Measurements from ENCODE around the gene ARHGAP23. TPM values are rescaled to one million over a fixed set of nuclear protein-coding genes. Genes with fewer than 3 reads are reported as not detected.
A peak's percentile ranks its signal among the peaks of the same experiment; 100 is the strongest.

ARHGAP23 gene
- total and polyA plus RNA-seq, 8 donors: 27.7 to 51.0 (median 39.7) TPM

- H3K4me1 ChIP-seq: peaks cover 12 to 29% of the 10 kb centered on the region in 2 donors
- H3K27ac ChIP-seq: peak overlapping the region; percentile 74 to 88
- H3K4me3 ChIP-seq: peak overlapping the region; percentile 31 to 32
- no peaks in the 10 kb centered on the region for H3K9me3 ChIP-seq
- no peak for TF ChIP-seq CTCF (IDR thresholded peaks at IDR 0.05)
- no peaks in the 10 kb centered on the region for H3K27me3 ChIP-seq
- peaks cover 0 to 58% of the 10 kb centered on the region in 2 donors for H3K36me3 ChIP-seq
- DNase-seq (peak; percentile 67 to 92 (median 84)), ATAC-seq (peak; percentile 94)
- intact Hi-C loops (cut with DNase I): no loop called here
These were observed 36.6 kb downstream of the ARHGAP23 start for GRCh38 chr17:38464723-38465390.

- TF ChIP-seq CTCF (IDR thresholded peaks at IDR 0.05): no peak
- peaks cover 0 to 53% of the 10 kb centered on the region in 2 donors for H3K36me3 ChIP-seq
- DNase-seq (no peak), ATAC-seq (peak; percentile 46)
- H3K4me1 ChIP-seq: peaks cover 12 to 29% of the 10 kb centered on the region in 2 donors
- H3K4me3 ChIP-seq: peak overlapping the region; percentile 31 to 32
- peak overlapping the region; percentile 74 to 88 for H3K27ac ChIP-seq
- H3K9me3 ChIP-seq: no peaks in the 10 kb centered on the region
- H3K27me3 ChIP-seq: no peaks in the 10 kb centered on the region
- intact Hi-C loops (cut with DNase I): no loop called here
These were observed 37.4 kb downstream of the ARHGAP23 start for GRCh38 chr17:38465391-38466345.

- DNase-seq (no peak), ATAC-seq (no peak)
- TF ChIP-seq CTCF (IDR thresholded peaks at IDR 0.05): no peak
- Histone ChIP-seq H3K27me3 (no peaks in the 10 kb centered on the region), H3K4me1 (peaks cover 12 to 36% of the 10 kb centered on the region in 2 donors), H3K9me3 (no peaks in the 10 kb centered on the region), H3K36me3 (peaks cover 0 to 48% of the 10 kb centered on the region in 2 donors), H3K4me3 (peak overlapping the region in 1 of 2 donors; percentile 31), H3K27ac (peak overlapping the region in 1 of 2 donors; percentile 74)
- intact Hi-C loops (cut with DNase I): no loop called here
These were observed 38.4 kb downstream of the ARHGAP23 start for GRCh38 chr17:38466346-38467315.

- DNase-seq (no peak), ATAC-seq (no peak)
- peaks cover 0 to 52% of the 10 kb centered on the region in 2 donors for H3K36me3 ChIP-seq
- peaks cover 12 to 36% of the 10 kb centered on the region in 2 donors for H3K4me1 ChIP-seq
- intact Hi-C loops (cut with DNase I): no loop called here
- TF ChIP-seq CTCF (IDR thresholded peaks at IDR 0.05): no peak
- no peaks in the 10 kb centered on the region for H3K9me3 ChIP-seq
- H3K27me3 ChIP-seq: no peaks in the 10 kb centered on the region
- H3K4me3 ChIP-seq: no peak overlapping the region
- H3K27ac ChIP-seq: no peak overlapping the region
These were observed 39.2 kb downstream of the ARHGAP23 start for GRCh38 chr17:38467491-38467890.
